ENCODE results near the gene DNER.

DNER gene

GRCh38 chr2:229335877-229336346, 378.4 kb downstream of the DNER start:
- DNase-seq (ENCODE audit: low read depth) = no peak

GRCh38 chr2:229335330-229335729, 379.0 kb downstream of the DNER start:
- no peak for DNase-seq (ENCODE audit: low read depth)

- DNase-seq (ENCODE audit: low read depth) = no peak
Measured at GRCh38 chr2:229330952-229331351, 383.4 kb downstream of the DNER start.

GRCh38 chr2:229319558-229319957, 394.8 kb downstream of the DNER start:
- no peak for DNase-seq (ENCODE audit: low read depth)

GRCh38 chr2:229314117-229314516, 400.2 kb downstream of the DNER start:
- no peak for DNase-seq (ENCODE audit: low read depth)

GRCh38 chr2:229313591-229313990, 400.8 kb downstream of the DNER start:
- DNase-seq (ENCODE audit: low read depth) = peak; percentile 28

Measured in GM04504 (cell line).